Smooth muscle cell (in vitro differentiated cells): ENCODE data around the gene CHPF. TPM values are rescaled to one million over a fixed set of nuclear protein-coding genes. Genes with fewer than 3 reads are reported as not detected.

Source experiments
- DNase-seq: peaks from one replicate; lab custom pipeline; 2025; ENCODE audit not compliant: unreplicated experiment; lab: John Stamatoyannopoulos, UW
- H2AFZ ChIP-seq: fragments of 200-600 bp; sonication (generic); 2 replicates; pipeline ENCODE4 v1.6.0; 2016; ENCODE audit warnings: antibody characterized with exemption, low read depth, mild to moderate bottlenecking
- H3F3A ChIP-seq: fragments of 200-600 bp; sonication (generic); 2 replicates; pipeline ENCODE4 v1.6.0; 2017; ENCODE audit warnings: antibody characterized with exemption, low read depth
- H3K27ac ChIP-seq: fragments of 200-600 bp; sonication (generic); 2 replicates; pipeline ENCODE4 v1.5.1; 2016; ENCODE audit warnings: low read depth, mild to moderate bottlenecking
- H3K27me3 ChIP-seq: fragments of 200-600 bp; sonication (generic); 2 replicates; pipeline ENCODE4 v1.6.1; 2016; ENCODE audit warnings: low read depth, mild to moderate bottlenecking
- H3K36me3 ChIP-seq: fragments of 200-600 bp; sonication (generic); 2 replicates; pipeline ENCODE4 v1.5.1; 2016; ENCODE audit warnings: low read depth
- H3K4me1 ChIP-seq: fragments of 200-600 bp; sonication (generic); 2 replicates; pipeline ENCODE4 v1.5.1; 2016; ENCODE audit warnings: low read depth
- H3K4me2 ChIP-seq: fragments of 200-600 bp; sonication (generic); 2 replicates; pipeline ENCODE4 v1.6.0; 2016; ENCODE audit warnings: mild to moderate bottlenecking
- H3K4me3 ChIP-seq: fragments of 200-600 bp; sonication (generic); 2 replicates; pipeline ENCODE4 v1.5.1; 2016; ENCODE audit warnings: mild to moderate bottlenecking
- H3K79me2 ChIP-seq: fragments of 200-600 bp; sonication (generic); 2 replicates; pipeline ENCODE4 v1.6.0; 2016; ENCODE audit warnings: low read depth, mild to moderate bottlenecking
- H3K9ac ChIP-seq: fragments of 200-600 bp; sonication (generic); 2 replicates; pipeline ENCODE4 v1.6.0; 2016; ENCODE audit warnings: low read depth
- H3K9me3 ChIP-seq: fragments of 200-600 bp; sonication (generic); replicated peaks from 2 replicates; pipeline ENCODE4 v1.5.1; 2016; ENCODE audit warnings: low read depth
- H4K20me1 ChIP-seq: fragments of 200-600 bp; sonication (generic); 2 replicates; pipeline ENCODE4 v1.6.0; 2016; ENCODE audit warnings: low read depth
- WGBS: methylation state at CpG from one replicate; pipeline ENCODE4 v1.1.7; 2016; ENCODE audit warnings: low lambda C conversion rate; 5-methylcytosine and 5-hydroxymethylcytosine counted together
- polyA plus RNA-seq: library from polyadenylated mRNA; unstranded; fragments of >200 nt; fragmentation: Nextera tagmentation; extraction: Ambion mirVana; gene quantifications from 2 replicates; pipeline ENCODE4 v1.2.1, GENCODE V29; 2016
- total RNA-seq: library from RNA; depleted of rRNA; stranded (reverse); fragments of >200 nt; gene quantifications from 2 replicates; pipeline ENCODE4 v1.2.3, GENCODE V29; 2014
- TF ChIP-seq, protein P1 (sequence below): fragments of 200-600 bp; sonication (generic); IDR thresholded peaks from 2 replicates; pipeline ENCODE4 v1.5.1; 2017; ENCODE audit warnings: borderline replicate concordance, mild to moderate bottlenecking, antibody characterized with exemption; ENCODE audit not compliant: insufficient read depth, poor library complexity, severe bottlenecking

CHPF gene
- total and polyA plus RNA-seq, 2 experiments from 2014 or later = 141 to 344 TPM

DNA sequence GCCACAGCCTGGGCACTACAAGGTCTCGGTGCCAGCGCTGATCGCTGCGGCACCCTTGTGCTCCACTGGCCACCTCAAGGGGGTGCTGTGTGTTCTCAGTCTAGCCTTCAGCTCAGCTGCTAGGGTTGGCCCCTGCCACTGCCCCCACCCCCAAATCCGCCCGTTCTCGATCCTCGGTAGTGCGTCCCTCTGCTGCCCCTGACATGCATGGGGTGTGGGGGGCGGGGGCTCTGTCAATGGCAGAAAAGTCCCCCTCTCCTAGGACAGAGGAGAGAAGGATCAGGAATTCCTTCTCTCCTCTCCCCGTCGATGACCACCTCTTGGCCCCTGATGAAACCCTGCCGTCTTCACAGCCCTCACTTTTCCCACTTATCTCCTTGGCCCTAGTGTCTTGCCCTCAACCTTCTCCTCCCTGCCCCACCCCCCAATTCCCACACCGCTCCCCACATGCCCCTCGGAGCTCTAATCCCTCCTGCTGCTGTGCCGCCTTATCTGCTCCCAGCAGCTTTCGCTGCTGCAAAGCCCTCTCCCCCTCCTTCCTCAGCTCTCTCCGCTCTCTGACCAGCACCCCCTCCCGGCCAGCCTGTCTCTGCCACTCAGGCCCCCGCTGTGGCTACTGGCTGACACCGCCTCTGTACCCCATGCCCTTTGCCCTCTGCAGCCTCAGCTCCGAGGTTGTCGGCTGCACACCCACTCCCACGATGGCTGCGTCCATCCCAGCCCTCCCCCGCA lies 33.7 kb downstream of the CHPF start:
- Histone ChIP-seq H3K27me3 (peaks cover 15% of the 10 kb centered on the region), H3F3A (no peaks in the 10 kb centered on the region), H3K9me3 (no peaks in the 10 kb centered on the region), H3K9ac (no peak overlapping the region), H3K4me3 (peak overlapping the region; percentile 43), H3K36me3 (no peaks in the 10 kb centered on the region), H3K27ac (no peak overlapping the region), H3K79me2 (no peaks in the 10 kb centered on the region), H4K20me1 (peaks cover 14% of the 10 kb centered on the region), H3K4me1 (peaks cover 60% of the 10 kb centered on the region), H2AFZ (no peak overlapping the region), H3K4me2 (peak overlapping the region; percentile 76)
- peak; percentile 45 for DNase-seq
- TF ChIP-seq, protein P1, sequence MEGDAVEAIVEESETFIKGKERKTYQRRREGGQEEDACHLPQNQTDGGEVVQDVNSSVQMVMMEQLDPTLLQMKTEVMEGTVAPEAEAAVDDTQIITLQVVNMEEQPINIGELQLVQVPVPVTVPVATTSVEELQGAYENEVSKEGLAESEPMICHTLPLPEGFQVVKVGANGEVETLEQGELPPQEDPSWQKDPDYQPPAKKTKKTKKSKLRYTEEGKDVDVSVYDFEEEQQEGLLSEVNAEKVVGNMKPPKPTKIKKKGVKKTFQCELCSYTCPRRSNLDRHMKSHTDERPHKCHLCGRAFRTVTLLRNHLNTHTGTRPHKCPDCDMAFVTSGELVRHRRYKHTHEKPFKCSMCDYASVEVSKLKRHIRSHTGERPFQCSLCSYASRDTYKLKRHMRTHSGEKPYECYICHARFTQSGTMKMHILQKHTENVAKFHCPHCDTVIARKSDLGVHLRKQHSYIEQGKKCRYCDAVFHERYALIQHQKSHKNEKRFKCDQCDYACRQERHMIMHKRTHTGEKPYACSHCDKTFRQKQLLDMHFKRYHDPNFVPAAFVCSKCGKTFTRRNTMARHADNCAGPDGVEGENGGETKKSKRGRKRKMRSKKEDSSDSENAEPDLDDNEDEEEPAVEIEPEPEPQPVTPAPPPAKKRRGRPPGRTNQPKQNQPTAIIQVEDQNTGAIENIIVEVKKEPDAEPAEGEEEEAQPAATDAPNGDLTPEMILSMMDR = peak; percentile 59
- 3% methylated on average over 23 of the region's 26 CpGs for WGBS

DNA sequence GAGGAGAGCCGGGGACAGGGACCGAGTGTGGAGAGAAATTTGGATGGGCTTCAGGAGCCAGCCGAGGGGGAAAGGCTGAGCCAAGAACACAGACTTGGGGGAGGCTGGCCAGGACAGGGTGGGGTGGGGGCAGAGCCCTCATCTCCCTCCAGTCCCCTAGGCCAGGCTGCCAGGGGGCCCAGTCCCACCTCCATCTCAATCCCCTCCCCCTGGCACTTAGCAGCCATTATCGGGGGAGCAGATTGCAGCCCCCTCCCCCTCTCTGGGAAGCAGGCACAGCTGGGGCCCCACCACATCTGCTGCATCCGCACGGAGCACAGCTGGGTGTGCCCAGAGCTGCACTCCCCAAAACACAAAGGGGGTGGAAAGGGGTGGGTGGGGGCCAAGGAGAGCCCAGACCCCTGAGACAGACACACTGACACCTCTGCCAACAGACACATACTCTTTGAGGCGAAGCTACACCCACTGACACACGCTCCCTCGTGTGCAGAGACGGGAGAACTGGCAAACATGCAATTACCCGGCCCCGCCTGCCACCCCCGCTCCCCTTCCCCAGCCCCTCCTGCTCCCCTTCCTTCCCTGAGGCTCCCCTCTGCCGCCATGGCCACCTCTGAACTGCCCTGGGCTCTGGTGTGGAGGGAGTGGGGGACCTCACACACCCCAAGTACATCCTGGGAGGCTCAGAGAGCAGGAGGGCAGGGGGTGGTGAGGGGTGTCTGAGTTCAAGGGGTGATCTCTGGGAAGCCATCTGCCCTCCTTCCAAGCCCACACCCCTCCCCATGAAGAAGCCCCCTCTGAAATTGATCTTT lies 34.4 kb downstream of the CHPF start:
- Histone ChIP-seq H3K79me2 (no peaks in the 10 kb centered on the region), H3K9me3 (no peaks in the 10 kb centered on the region), H3K4me2 (peak overlapping the region; percentile 76), H3K27me3 (peaks cover 11% of the 10 kb centered on the region), H4K20me1 (peaks cover 17% of the 10 kb centered on the region), H3K9ac (no peak overlapping the region), H3K36me3 (no peaks in the 10 kb centered on the region), H2AFZ (no peak overlapping the region), H3F3A (no peaks in the 10 kb centered on the region), H3K27ac (no peak overlapping the region), H3K4me3 (no peak overlapping the region), H3K4me1 (peaks cover 60% of the 10 kb centered on the region)
- TF ChIP-seq, protein P1 = no peak
- DNase-seq = no peak
- WGBS = 27% methylated on average over 6 of the region's 14 CpGs

DNA sequence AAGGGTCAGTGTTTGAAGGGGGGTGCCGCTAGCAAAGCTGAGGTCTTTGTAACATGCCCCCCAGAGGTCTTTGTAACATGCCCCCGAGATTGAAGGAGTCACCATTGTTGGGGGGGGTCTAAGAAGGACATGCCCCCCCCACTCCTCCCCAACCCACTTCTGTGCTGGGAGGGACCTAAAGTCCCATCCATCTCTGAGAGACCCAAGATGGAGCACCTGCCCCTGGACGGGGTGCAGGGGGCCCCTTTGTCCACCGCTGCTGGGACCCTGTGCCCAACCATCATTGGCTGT lies 35.2 kb downstream of the CHPF start:
- Histone ChIP-seq H3K27ac (no peak overlapping the region), H3K79me2 (no peaks in the 10 kb centered on the region), H2AFZ (no peak overlapping the region), H3K4me3 (no peak overlapping the region), H4K20me1 (peaks cover 17% of the 10 kb centered on the region), H3K4me2 (no peak overlapping the region), H3K9me3 (no peaks in the 10 kb centered on the region), H3K9ac (no peak overlapping the region), H3F3A (no peaks in the 10 kb centered on the region), H3K4me1 (peaks cover 52% of the 10 kb centered on the region), H3K27me3 (peaks cover 11% of the 10 kb centered on the region), H3K36me3 (no peaks in the 10 kb centered on the region)
- TF ChIP-seq, protein P1 = no peak
- no peak for DNase-seq
- 89% methylated on average over 4 of the region's 4 CpGs for WGBS
